COLO829 (cell line): ENCODE results near the gene GPR35.
"Not testable (repeated sequence)": the region's sequence is repeated elsewhere in the genome, so short reads cannot be mapped to it uniquely, and the experiment has no call there.

Experiments used
- DNase-seq: peaks from one replicate; pipeline ENCODE4 v3.0.0; 2012; ENCODE audit warnings: low spot score

Gene GPR35

GRCh38 chr2:240662681-240663080 is 37.4 kb downstream of the GPR35 start:
- DNase-seq: no peak

- no peak for DNase-seq
Observed at GRCh38 chr2:240663546-240664190, 38.4 kb downstream of the GPR35 start.

GRCh38 chr2:240664622-240665021 is 39.3 kb downstream of the GPR35 start:
- DNase-seq: no peak

GRCh38 chr2:240670402-240670801 is 45.1 kb downstream of the GPR35 start:
- DNase-seq: no peak

- no peak for DNase-seq
Observed at GRCh38 chr2:240670950-240671349, 45.7 kb downstream of the GPR35 start.

- no peak for DNase-seq
Observed at GRCh38 chr2:240672076-240672700, 46.9 kb downstream of the GPR35 start.

GRCh38 chr2:240672701-240673190 is 47.5 kb downstream of the GPR35 start:
- no peak for DNase-seq

- DNase-seq: not testable (repeated sequence)
Observed at GRCh38 chr2:240674461-240675184, 49.3 kb downstream of the GPR35 start.

- not testable (repeated sequence) for DNase-seq
Observed at GRCh38 chr2:240675345-240675744, 50.1 kb downstream of the GPR35 start.

GRCh38 chr2:240678043-240678442 is 52.8 kb downstream of the GPR35 start:
- DNase-seq: not testable (repeated sequence)

GRCh38 chr2:240678909-240679308 is 53.6 kb downstream of the GPR35 start:
- not testable (repeated sequence) for DNase-seq

- not testable (repeated sequence) for DNase-seq
Observed at GRCh38 chr2:240680185-240680584, 54.9 kb downstream of the GPR35 start.
